ENCODE data around the gene ZFYVE28.

Gene ZFYVE28

GRCh38 chr4:2331043-2331420 is 87.4 kb downstream of the ZFYVE28 start:
- no peak for DNase-seq

- DNase-seq = no peak
Observed at GRCh38 chr4:2330091-2331042, 88.1 kb downstream of the ZFYVE28 start.

DNA sequence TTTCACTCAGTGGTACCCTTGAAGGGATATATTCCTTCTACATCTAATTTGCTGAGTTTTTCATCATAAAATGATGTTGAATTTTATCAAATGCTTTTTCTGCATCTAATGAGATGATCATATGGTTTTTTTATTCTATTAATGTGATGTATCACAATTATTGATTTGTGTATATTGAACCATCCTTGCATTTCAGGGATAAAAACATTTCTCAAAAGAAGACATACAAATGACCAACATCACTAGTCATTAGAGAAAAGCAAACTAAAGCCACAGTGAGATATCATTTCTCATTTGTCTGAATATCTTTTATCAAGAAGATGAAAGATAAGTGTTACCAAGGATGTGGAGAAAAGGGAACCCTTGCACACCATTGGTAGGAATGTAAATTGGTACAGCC is 90.9 kb downstream of the ZFYVE28 start:
- no peak for DNase-seq

DNA sequence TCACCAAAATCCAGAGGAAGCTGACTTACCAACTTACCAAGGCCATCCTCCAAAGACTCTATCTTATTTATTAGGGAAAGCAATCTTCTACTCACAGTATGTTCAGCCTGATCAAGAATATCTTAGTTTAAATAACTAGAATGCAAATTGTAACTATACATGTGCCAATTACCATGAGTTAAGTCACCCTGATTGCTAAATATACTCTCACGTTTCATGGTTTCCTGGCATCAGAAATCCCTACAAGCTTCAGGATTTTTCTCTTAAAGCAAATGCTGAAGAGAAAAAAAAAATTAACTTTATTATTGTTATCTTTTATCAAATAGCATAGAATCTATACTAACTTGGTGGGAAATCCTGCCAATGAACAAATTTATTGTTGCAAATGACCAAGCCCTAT is 93.6 kb downstream of the ZFYVE28 start:
- DNase-seq = no peak

- DNase-seq = no peak
Observed at GRCh38 chr4:2322841-2323240, 95.6 kb downstream of the ZFYVE28 start.

DNA sequence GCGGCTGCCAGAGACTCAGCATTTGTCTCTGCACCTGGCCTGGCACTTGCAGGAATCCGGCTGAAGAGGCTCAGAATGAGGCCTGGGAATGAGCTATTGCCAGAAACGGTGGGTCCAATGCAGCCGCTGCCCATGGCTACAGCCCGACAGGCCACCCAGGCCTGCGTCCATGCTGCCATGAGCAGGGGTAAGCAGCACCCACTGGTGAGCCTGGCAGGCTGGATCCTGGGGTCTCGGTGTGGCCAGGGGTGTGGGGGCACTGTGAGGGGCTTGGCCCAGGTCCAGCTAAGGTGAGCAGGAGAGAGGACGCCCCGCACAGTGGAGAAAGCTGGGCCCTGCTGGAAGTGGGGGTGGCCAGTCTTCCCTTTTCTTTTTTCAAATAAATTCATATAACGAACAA is 96.2 kb downstream of the ZFYVE28 start:
- DNase-seq = no peak

DNA sequence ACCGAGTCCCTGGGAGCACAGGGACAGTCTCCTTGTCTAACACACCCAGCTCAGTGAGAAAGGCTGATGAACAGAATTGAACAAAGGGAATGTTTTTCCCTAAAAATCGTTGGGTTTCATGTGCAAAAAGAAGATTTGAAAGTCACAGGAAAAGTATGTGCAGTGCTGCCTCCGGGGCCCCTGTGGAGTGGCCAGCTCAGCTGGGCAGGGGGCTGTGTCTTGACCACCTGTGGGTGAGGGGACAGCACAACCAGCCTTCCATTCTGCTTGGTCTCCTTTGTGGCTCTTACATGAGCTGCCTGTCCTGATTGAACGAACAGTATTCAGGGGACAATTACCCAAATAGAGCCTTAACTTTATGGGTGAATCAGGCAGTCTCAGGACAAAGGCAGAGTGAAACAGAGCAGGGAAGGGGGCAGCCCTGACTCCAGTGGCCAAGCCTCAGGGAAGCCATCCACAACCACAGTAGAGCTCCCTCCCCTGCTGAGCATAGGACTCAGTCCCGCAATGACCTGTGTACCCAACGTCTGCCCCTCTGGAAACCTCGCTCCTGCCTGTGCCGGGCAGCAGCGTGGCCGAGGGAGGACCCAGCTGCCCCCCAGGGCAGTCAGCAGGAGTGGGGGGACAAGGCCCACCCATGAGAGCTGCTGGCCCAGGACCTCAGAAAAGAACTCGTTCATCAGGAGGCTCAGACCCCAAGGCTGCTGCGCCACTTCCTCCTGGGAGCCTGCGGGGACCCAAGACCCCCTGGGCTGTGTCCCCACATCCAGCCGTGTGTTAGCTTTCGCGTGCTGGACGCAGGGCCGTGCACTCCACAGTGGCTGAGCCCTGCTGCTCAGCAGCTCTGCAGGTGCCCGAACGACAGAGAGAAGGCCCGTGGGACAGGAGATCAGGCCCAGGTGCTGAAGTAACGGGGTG is 96.9 kb downstream of the ZFYVE28 start:
- DNase-seq = no peak

GRCh38 chr4:2320746-2321145 is 97.7 kb downstream of the ZFYVE28 start:
- DNase-seq = no peak

DNA sequence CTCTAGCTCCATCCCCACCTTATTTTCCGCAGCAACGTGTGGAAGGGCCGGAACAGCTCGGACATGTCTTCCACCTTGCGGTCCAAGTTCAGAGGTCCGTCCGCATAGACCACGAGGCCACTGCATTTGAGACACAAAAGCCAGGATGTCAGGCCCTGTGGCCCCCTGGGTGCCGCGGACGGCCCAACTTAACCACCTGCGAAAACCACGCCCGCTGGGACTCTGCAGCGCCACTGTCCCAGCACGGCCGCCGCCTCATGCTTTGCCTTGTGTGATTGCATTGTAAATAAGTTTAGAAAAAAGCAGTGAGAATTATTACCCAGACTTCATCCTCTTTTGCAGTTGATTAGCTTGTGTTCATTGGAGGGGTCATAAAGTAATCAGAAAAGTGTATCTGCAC is 98.3 kb downstream of the ZFYVE28 start:
- no peak for DNase-seq

DNA sequence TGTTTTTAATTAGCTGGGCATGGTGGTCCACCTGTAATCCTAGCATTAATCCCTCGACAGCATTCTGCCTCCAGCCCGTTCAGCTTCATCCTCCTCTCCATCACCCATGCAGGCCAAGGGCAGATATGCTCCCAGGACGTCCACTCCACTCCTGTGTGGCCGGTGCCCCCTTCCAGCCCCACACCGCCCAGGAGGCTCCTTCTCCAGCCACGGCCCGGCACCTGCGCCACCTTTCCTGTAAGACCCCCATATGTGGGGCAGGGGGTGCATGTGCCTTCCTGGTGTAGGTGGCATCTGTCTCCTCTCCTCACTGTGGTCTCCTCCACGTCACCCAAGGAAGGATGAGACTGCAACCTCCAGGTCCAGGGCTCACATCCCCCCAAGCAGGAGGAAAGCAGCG is 99.6 kb downstream of the ZFYVE28 start:
- DNase-seq = no peak

GRCh38 chr4:2318476-2318875 is 100.0 kb downstream of the ZFYVE28 start:
- DNase-seq = no peak

DNA sequence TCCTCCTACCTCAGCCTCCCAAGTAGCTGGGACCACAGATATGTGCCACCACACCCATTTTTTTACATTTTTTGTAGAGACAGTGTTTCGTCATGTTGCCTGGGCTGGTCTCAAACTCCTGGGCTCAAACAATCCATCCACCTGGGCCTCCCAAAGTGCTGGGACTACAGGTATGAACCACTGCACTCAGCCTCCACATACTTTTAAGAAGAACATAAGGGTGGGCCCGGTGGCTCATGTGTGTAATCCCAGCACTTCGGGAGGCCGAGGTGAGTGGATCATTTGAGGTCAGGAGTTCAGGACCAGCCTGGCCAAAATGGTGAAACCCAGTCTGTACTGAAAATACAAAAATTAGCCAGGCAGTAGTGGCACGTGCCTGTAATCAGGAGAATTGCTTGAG is 105.1 kb downstream of the ZFYVE28 start:
- DNase-seq = no peak

DNA sequence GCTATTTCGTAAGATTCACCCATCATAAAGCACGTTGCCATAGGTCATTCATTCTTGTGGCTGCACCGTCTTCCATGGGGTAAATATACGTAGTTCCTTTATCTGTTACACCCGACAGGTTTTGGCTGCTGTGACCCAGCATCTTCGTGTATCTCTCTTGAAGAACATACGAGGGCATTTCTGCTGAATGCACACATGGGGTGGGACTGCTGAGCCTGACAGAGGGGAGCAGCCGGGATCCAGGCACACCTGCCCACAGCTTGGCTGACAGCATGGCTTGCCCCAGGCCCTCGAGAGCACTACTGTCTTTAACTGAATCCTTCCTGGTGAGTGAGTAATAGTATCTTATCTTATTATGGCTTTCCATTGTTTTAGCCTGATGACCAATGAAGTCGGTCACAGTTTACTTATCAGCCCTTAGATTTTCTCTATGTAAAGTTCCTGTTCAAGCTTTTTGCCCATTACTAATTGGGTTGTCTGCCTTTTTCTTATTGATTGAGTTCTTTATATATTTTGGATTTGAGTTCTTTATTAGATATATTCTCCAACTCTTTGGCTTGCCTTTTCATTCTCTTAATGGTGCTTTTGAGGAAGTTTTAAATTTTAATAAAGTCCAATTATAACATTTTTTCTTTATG is 111.6 kb downstream of the ZFYVE28 start:
- no peak for DNase-seq

DNA sequence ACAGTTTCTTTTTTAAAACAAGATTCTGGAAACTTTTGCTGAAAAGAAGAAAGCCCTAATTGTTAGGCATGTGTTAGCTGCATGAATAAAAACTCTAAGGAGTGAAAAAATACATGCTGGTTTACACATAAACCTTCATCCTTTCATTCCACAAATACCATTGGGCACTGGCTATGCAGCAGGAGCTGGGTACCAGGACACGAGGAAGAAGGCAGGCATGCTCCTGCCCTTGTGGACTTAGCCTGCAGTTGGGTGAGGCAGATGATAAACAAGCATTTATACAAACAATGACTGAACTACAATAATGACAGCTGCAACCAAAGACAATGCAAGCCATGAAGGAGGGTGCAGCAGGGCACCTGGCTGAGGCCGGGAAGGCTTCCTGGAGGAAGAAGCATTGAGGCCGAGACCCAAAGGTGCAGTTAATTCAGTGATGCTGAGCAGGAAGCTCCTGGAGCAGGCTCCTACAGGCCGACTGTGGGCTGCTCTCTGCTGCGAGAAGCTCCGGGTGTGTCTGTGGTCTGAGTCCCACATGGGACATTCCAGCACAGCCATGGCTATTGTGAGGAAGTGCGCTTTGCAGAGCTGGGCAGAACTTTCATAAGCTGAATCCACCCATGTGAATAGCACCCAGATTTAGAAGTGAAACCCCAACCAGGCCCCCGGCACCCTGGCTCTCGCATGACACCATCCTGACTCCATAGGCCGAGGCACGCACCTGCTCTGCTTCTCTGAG is 112.5 kb downstream of the ZFYVE28 start:
- DNase-seq = no peak

GRCh38 chr4:2304877-2305561 is 113.4 kb downstream of the ZFYVE28 start:
- no peak for DNase-seq

- no peak for DNase-seq
Observed at GRCh38 chr4:2304321-2304876, 114.0 kb downstream of the ZFYVE28 start.

- no peak for DNase-seq
Observed at GRCh38 chr4:2303686-2304320, 114.6 kb downstream of the ZFYVE28 start.

DNA sequence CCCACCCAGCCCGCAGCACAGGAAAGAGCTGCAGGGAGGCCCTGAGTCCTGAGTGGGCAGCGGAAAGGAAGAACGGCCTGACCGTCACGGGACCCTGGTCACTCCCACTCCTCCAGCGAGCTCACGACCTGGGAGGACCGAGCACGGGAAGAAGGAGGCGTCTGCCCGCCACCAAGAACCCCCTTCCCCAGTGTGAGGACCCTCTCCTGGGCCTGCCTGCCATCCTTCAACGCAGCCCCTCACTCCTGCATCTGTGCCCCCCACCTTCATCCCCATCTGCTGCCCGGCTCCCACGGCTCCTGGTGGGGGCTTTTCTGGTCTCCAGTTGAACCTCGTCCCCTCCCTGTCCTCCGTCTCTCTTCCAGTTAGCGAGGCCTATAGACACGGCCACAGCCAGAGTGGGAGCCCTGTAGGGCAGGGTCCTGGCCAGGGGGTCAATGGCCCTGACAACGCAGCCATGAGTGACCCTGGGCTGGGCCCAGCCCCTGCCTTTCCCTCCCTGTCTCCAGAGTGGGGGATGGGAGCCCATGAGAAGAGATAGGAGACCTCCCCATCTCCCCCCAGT is 115.2 kb downstream of the ZFYVE28 start:
- DNase-seq = no peak

DNA sequence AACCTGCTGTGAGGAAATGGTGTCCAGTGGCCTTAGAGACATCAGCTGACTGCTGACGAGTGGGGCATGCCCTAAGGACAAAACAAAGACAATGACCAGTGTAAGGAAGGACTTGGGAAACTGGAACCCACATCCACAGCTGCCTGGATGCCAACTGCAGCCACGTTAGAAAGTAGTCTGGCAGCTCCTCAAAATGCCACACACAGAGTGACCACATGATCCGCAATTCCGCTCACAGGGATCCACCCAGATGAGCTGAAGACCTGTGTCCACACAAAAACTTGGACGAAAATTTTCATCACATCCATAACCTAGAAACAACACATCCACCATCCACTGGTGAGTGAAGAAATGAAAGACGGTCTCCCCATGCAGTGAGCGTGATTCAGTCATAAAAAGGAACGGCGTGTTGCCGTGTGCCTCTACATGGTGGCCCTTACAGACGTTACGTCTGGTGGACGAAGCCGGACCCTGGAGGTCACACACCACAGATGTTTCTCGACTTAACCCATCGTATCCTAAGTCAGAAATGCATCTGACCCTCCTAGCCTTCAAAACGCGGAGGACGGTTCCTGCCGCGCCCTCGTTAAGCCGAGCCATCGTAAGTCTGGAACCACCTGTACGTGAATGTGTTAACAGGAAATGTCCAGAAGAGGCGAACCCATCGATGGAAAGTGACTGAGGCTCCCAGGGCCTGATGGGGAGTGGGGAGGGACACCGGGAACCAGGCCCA is 115.9 kb downstream of the ZFYVE28 start:
- no peak for DNase-seq

DNA sequence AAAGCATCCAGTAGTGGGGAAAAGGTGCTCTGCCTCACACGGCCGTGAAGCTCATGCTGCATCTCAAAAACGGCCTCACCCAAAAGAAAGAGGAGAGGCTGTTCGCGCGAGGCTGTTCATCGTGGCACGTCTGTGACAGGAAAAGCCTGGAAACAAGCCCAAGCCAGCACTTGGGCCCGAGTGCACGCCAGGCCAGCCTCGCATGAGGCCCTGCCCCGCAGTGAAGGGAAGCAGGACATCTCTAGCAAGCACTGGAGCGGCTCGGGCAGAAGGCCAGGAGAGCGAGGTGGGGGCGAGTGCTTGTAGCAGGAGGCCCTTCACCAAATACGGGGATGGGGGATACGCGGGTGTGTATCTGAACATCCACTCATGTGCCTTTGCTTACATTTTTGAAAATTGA is 116.6 kb downstream of the ZFYVE28 start:
- no peak for DNase-seq

All from DMS79 (cell line).